Left kidney (tissue), 2 donors: ENCODE data around the gene MPG. TPM values are rescaled to one million over a fixed set of nuclear protein-coding genes. Genes with fewer than 3 reads are reported as not detected.
"Not testable (repeated sequence)": the region's sequence is repeated elsewhere in the genome, so short reads cannot be mapped to it uniquely, and the experiment has no call there.

Experiments
- DNase-seq: peaks from one replicate; pipeline ENCODE4 v3.0.0-alpha.2; 2013
- polyA plus RNA-seq: library from polyadenylated mRNA; unstranded; fragments of 120-200 nt; gene quantifications from one replicate; pipeline ENCODE4 v1.2.1, GENCODE V29; 2013; ENCODE audit not compliant: insufficient read length

MPG gene
- polyA plus RNA-seq, 1 donor: 14.2 TPM

DNA sequence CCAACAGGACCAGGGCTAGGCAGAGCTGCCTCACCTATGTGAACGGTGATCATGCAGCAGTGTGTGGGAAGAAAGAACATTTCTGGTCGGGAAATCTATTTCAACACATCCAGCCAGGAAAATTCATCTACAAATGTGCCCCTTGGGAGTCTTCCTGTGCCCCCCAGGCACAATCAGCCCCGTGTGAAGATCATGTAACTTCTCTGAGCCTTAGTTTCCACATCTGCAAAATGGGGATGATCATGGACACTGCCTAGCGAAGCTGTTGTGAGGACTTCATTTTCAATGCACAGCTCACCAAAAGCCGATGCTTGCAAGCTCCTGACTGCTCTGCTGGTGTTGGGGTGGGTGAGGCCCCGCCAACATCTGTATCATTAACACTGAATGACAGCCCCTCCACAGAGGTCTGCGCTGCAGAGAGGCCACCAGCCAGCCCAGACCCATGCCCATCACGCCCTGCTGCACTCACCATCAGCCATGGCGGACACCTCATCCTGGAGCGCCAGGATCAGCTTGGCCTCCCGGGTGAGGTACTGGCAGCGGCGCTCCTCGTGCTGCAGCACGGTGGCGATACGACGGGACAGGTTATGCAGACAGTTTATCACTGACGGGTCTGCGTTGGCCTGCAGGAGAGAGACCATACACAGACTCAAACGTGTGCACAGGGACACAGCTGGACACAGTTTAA is 34.3 kb downstream of the MPG start:
- no peak for DNase-seq

DNA sequence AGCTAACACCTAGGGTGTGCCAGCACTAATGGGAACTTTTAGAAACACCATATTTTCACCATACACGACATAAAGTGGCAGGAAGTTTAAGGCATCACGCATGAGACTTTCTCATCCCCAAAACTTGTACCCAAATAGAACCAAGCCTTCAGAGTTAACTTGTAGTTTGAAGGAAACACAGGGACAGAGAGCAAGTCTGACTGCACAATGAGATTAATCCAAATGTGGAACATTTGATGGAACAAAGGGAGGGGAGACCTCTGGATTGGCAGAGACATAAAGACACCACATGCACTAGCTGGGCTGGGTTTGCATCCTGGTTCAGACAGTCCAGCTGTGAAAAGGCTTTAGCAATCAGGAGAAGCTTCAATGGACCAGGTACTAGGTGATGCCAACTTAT is 36.3 kb downstream of the MPG start:
- no peak for DNase-seq

DNA sequence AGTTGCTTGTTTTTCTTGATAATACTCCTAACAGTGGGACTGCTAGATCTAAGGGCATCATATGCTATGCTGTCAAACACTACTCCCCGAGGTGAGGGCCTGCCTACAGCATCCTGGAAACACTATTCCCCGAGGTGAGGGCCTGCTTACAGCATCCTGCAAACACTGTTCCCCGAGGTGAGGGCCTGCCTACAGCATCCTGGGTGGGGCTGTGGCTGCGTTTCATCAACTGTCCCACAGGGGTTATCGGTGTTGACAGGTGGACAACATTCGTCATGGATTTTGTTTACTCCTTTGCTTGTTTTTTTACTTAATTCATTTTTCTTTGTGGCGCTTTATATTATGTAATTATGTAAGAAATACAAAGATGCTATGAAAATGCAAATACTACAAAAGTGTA is 38.0 kb downstream of the MPG start:
- no peak for DNase-seq

DNA sequence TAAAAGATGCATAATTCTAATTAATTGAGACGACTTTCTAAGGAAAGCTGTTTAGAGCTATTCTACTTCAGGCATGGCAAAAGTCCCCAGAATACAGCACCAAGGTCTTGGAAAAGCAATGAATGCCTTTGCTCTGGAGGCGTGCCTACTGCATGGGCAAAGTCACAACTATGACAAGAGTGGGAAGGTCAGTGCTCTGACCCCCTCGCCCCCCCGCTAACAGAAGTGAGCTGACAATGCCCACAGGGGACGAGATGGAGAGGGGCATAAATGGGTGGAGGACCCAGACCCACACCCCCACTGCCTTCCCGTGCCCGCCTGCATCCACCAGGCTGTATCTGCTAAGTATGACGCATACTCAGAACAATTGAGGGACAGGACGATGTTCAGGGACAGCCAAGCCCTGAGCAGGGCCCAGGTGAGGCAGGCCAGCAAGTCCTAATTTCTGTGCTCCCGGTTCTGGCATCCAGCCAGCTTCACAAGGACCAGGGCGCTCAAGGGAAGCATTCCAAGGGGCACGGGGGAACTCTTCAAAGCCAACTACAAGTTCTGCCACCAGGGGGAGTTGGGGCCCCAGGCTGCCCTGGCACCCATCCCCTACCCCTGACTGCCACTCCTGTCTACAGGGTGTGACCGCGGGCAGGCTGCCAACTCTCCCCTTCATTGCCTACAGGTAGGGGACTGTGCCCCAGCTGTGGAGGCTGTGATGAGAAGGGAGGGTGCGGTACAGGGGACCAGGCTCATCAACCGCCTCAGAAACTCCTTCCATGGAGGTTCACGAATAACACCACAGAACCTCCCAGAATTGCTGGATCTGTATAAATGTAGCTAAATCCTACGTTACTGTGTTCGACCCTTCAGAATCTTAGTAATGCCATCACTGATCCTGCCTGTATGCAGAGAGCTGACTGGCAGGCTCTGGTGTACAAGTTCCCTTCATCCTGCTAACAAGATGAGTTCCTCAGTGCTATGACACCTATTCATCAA is 39.6 kb downstream of the MPG start:
- DNase-seq: peak; percentile 64

DNA sequence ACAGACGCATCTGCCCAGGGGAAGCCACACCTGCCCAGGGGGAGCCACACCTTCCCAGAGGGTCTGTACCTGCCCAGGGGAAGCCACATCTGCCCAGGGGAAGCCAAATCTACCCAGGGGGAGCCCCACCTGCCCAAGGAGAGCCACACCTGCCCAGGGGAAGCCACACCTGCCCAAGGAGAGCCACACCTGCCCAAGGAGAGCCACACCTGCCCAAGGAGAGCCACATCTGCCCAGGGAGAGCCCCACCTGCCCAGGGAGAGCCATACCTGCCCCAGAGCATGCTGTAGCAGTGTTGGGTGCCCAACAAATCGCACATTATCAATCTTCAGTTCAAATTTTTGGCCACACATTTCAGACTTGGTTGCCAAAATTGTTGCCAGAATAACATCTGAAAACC is 40.8 kb downstream of the MPG start:
- no peak for DNase-seq

DNA sequence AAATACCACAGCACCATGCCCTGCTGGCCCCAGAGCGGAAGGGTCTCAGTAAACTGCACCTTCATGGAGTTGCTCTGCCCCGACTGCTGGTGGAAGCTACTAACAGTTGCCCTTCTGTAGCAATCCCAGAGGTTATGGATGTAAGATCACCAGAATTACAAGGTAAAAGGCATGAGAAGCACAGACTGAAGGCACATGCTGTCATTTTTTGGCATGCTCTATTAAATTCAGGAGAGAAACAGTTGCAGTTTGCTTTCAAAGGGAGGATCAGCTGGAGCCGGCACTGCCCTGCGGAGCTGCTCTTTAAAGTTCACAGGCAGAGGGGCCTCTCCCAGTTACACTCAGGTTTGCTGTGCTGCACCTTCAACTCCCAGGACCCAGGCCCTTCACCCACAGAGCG is 41.3 kb downstream of the MPG start:
- DNase-seq: no peak

DNA sequence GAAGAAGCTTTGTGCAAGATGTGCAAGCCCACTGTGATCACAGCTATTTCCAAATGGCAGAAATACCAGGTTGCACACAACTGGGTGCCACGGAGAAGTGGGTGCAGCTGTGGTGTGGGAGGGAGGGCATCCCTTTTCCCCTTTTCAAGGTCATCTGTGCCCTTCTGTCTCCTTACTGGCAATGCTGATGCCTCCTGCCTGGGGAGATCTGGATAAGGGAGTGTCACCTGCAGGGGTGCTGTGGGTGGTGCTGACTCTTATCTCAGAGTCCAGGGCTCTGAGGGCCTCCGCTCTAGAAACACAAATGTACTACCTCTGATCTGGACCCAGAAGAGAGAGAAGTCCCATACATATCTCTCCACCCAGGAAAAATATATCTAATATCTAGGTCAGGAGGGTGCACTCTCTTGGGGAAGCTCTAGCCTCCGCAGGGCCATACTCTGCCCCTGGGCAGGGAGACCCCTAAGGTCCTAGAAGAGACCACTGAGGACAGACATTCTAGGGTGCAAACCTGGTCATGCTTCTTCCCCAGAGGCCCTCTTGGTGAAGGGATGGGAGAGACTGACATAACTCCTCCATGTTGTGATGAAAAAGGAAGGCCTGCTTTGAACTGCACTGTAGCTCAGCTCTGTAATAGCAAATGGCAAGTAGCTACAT is 41.9 kb downstream of the MPG start:
- no peak for DNase-seq

DNA sequence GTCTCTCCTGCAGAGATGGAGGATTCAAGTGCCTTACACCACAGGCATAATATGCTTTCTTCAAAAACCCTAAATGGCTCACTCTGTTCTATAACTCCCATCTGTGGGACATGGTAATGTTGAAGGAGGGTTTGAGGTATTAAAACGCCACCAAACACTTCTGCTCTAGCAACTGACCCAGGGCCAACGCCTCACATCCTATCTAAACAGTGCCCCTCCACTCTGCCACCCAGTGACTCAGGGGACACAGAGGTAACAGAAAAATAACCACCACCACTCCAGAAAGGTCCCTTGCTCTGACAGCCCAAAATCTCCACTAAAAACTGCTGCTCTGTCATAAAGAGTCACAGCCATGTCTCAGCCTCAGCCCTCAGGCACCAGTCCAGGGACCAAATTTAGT is 42.7 kb downstream of the MPG start:
- no peak for DNase-seq

DNA sequence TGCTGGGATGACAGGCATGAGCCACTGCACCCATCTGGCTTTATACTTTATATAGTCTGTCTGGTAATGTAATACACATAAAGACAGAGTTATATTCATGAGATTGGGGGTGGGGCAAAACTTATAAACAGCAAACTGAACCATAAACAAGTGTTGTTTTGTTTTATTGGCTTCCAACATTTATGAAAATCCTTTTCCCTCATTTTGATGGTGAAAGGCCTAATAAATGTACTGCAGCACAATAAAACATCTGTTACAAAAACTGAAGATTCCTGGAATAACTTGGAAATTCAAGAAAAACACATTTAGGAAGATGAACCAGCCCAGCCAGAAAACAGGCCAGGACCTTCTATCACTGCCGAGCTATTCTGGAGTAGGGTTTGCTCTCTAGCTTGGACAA is 44.3 kb downstream of the MPG start:
- DNase-seq: no peak

DNA sequence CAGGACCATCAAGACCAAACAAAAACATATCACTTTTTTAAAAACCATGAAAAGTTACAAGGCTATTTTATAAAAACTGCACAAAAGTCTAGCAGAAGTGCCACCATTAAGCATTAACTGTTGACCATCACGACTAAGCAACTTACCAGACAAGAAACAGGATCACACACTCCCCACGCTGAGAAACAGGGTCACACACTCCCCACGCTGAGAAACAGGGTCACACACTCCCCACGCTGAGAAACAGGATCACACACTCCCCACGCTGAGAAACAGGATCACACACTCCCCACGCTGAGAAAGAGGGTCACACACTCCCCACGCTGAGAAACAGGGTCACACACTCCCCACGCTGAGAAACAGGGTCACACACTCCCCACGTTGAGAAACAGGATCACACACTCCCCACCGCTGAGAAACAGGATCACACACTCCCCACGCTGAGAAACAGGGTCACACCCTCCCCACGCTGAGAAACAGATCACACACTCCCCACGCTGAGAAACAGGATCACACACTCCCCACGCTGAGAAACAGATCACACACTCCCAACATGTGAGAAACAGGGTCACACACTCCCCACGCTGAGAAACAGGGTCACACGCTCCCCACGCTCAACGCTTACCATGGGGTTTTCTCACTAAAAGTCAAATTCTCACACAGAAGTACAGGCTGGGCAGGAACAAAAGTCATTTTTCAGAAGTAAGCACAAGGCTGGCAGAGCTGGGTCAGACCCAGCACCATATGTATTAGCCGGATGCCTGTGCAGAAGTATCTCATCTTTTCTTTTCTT is 45.7 kb downstream of the MPG start:
- not testable (repeated sequence) for DNase-seq

DNA sequence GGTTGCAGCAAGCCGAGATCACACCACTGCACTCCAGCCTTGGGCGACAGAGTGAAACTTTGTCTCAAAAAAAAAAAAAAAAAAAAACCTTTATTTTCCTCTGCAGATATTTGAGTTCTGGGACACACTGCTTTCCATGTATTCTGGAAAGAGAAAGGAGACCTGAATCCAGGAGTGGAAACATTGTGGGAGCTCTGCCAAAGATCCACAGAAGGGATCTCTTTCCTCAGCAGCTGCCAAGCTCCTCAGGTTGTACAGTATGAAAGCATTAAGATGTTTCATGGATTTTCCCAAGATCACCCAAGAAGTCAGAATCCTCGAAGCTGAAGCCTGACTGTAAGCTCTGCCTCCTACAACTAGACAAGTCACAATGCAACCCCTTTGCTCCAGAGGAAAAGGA is 47.0 kb downstream of the MPG start:
- DNase-seq: no peak

DNA sequence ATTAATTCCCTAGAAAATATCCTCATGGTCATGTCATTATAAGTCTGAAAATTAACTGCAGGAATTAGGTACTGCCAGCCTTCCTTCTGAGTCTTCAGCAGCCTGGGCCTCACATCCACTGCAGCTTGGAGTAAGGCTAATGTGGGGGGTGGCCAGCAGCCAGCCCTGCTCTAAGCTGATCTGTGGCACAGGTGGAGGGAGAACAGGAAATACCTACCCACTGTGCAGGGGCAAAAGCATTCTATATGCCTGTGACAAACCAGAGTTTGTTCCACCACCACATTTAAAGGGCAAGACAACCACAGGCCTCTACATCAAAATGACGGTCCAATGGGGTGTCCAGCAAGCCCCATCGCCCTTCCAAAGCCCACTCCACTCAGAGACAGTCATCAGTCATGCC is 51.0 kb downstream of the MPG start:
- no peak for DNase-seq

DNA sequence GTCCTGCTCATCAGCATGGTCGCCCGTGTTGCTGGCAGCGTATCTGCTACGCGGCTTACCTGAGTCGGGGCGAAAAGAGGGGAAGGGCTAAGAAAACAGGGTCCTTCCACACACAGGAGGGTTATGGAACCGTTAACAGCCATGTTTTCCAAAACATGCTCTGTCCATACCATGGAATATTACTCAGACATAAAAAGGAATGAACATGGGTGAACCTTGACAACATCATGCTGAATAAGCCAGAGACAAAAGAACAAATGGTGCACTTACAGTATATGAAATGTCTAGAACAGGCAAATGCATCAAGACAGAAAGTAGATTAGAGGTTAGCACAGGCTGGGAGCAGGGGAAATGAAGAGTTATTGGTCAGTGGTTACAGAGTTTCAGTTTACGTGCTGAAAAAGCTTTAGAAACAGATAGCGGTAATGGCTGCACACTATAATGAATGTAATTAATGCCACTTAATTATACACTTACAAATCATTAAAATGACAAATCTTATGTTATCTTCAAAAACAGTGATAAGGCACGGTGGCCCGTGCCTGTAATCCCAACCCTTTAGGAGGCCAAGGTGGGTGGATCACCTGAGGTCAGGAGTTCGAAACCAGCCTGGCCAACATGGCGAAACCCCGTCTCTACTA is 52.6 kb downstream of the MPG start:
- DNase-seq: no peak

DNA sequence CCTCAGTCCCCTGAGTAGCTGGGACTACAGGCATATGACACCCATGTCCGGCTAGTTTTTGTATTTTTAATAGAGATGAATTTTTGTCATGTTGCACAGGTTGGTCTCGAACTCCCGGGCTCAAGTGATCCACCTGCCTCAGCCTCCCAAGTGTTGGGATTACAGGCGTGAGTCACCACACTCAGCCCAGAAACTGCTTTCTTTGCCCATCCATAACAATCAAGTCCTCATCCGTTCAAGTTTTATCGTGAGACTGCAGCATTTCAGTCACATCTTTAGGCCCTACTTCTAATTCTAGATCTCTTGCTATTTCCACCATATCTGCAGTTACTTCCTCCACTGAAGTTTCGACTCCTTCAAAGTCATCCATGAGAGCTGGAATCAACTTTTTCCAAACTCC is 54.1 kb downstream of the MPG start:
- DNase-seq: no peak

DNA sequence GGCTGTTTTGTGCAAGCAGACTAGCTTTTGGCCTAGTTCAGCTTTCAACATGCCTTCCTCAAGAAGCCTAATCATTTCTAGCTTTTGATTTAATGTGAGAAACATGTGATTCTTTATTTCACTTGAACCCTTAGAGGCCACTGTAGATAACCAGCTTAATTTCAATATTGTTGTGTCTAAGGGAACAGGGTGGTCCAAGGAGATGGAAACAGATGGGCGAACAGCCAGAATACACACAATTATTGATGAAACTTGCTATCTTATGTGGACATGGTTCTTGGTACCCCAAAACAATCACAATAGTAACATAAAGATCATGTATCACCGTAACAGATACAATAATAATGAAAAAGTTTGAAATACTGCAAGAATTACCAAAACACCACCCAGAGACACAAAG is 55.7 kb downstream of the MPG start:
- DNase-seq: no peak

Other genes starting within 250 kb of the MPG start
- gene POLR3K, start 24.6 kb upstream of the MPG start, polyA plus RNA-seq: 14.3 TPM
- gene SNRNP25, start 24.4 kb upstream of the MPG start, polyA plus RNA-seq: 40.6 TPM
- 26.3 TPM for gene RHBDF1, start 5.6 kb upstream of the MPG start, polyA plus RNA-seq
- gene NPRL3, start 60.4 kb downstream of the MPG start, polyA plus RNA-seq: 33.5 TPM
- 0.30 TPM for gene HBZ, start 74.4 kb downstream of the MPG start, polyA plus RNA-seq
- 1.8 TPM for gene HBM, start 87.8 kb downstream of the MPG start, polyA plus RNA-seq
- 570 TPM for gene HBA2, start 94.7 kb downstream of the MPG start, polyA plus RNA-seq
- gene HBA1, start 98.5 kb downstream of the MPG start, polyA plus RNA-seq: 394 TPM
- gene HBQ1, start 102.2 kb downstream of the MPG start, polyA plus RNA-seq: not detected
- 168 TPM for gene LUC7L, start 151.2 kb downstream of the MPG start, polyA plus RNA-seq
- gene FAM234A, start 156.6 kb downstream of the MPG start, polyA plus RNA-seq: 74.8 TPM
- gene RGS11, start 197.7 kb downstream of the MPG start, polyA plus RNA-seq: 1.4 TPM
- gene ARHGDIG, start 202.4 kb downstream of the MPG start, polyA plus RNA-seq: 3.6 TPM
- 2.4 TPM for gene PDIA2, start 204.9 kb downstream of the MPG start, polyA plus RNA-seq